Lower leg skin (tissue), 4 donors: Measurements from ENCODE around the gene PRDM15. TPM values are rescaled to one million over a fixed set of nuclear protein-coding genes. Genes with fewer than 3 reads are reported as not detected.

Source experiments
- DNase-seq, 2 donors: peaks; one replicate each; pipeline ENCODE4 v3.0.0-alpha.2; 2019; ENCODE audit warnings: low spot score in 2 of 2
- H3K4me3 ChIP-seq: fragments of 200-600 bp; sonication (generic); 2 replicates; pipeline ENCODE4 v1.5.1; 2017; ENCODE audit warnings: mild to moderate bottlenecking, low read depth; ENCODE audit not compliant: poor library complexity, severe bottlenecking
- POLR2A ChIP-seq, 2 donors: fragments of 450-650 bp; IDR thresholded peaks; one replicate each; pipeline ENCODE4 v1.6.1; 2016 to 2017; ENCODE audit warnings: antibody characterized with exemption in 2 of 2, mild to moderate bottlenecking in 1 of 2, moderate library complexity in 1 of 2
- WGBS, 2 donors: methylation state at CpG; one replicate each; pipeline ENCODE4 v1.1.5; 2018; 5-methylcytosine and 5-hydroxymethylcytosine counted together
- intact Hi-C: fragments of 100-400 bp; cut with DNase I; formaldehyde crosslinking; loops from one replicate; pipeline ENCODE4 v1.15.0; 2023; ENCODE audit warnings: low total_unique reads
- total RNA-seq, 4 donors: library from RNA; depleted of rRNA; stranded (reverse); fragments of >200 nt; gene quantifications; one replicate each; pipeline ENCODE4 v1.1.0, GENCODE V29; 2016
- TF ChIP-seq, protein P1 (sequence below), 3 donors: fragments of 450-650 bp; IDR thresholded peaks; one replicate each; pipeline ENCODE4 v1.5.1; 2016; ENCODE audit warnings: antibody characterized with exemption in 3 of 3, mild to moderate bottlenecking in 3 of 3, moderate library complexity in 2 of 3

The PRDM15 gene
- total RNA-seq, 4 donors from 2014 or later, result 4.7 to 26.9 (median 9.1) TPM

DNA sequence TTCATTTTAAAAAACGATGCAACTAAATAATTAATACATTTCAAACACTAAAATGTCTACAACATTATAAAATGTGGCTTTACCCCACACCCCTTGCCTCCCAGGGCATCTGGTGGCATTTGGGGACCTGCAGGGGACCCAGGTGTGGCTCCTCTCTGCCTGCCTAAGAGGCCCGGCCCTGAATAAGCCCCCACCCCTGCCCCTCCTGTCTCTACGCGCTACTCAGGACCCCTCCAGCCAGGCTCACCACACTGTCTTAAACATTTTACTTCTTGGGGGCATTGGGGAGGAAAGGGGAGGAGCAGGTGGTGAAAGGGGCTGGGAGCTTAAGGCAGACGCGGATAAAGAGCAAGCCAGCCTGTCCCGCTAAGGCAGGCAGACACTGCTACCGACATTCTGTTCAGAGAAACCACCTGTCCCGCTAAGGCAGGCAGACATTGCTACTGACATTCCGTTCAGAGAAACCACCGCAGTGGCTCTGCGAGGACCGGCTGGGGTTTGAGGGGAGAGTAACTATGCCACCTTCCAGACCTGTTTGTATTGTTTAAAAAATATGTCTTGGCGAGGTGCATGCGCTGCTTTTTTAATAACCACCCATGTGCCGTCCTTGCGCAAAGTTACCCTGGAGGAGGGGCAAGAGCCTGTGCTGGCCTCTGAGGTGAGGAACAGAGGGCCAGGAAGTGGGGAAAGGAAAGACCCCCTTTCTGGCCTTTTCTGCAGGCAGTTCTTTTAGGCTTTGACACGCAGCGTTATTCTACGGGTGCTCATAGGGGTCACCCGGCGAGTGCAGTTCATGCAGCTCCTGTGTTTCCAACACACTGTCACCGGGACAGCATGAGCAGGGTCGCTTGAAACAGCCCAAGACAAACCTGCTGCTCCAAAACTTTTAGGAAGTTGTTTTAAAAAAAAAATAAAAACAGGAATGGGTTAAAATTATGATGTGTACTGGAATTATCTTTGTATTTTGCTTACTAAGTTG lies 61.0 kb downstream of the PRDM15 start:
- intact Hi-C loops, result loop anchor here (10.0 kb wide), 2 partner anchors 297 to 543 kb away; no protein-coding TSS in a partner anchor
- 92 to 93% methylated on average over 24 of the region's 24 CpGs for WGBS, 2 donors
- H3K4me3 ChIP-seq, result no peak overlapping the region
- DNase-seq, result peak in 1 of 2 donors; percentile 78
- no peak for TF ChIP-seq POLR2A (IDR thresholded peaks at IDR 0.05)
- TF ChIP-seq, protein P1, sequence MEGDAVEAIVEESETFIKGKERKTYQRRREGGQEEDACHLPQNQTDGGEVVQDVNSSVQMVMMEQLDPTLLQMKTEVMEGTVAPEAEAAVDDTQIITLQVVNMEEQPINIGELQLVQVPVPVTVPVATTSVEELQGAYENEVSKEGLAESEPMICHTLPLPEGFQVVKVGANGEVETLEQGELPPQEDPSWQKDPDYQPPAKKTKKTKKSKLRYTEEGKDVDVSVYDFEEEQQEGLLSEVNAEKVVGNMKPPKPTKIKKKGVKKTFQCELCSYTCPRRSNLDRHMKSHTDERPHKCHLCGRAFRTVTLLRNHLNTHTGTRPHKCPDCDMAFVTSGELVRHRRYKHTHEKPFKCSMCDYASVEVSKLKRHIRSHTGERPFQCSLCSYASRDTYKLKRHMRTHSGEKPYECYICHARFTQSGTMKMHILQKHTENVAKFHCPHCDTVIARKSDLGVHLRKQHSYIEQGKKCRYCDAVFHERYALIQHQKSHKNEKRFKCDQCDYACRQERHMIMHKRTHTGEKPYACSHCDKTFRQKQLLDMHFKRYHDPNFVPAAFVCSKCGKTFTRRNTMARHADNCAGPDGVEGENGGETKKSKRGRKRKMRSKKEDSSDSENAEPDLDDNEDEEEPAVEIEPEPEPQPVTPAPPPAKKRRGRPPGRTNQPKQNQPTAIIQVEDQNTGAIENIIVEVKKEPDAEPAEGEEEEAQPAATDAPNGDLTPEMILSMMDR (IDR thresholded peaks at IDR 0.05), result no peak

- no peak overlapping the region for H3K4me3 ChIP-seq
- intact Hi-C loops, result loop anchor here (10.0 kb wide), 2 partner anchors 298 to 542 kb away; no protein-coding TSS in a partner anchor
- DNase-seq, result peak; percentile 39 to 80
- 14 to 19% methylated on average over 3 of the region's 3 CpGs for WGBS, 2 donors
- no peak for TF ChIP-seq POLR2A (IDR thresholded peaks at IDR 0.05)
Measured at GRCh38 chr21:41817228-41817627, 61.9 kb downstream of the PRDM15 start.

DNA sequence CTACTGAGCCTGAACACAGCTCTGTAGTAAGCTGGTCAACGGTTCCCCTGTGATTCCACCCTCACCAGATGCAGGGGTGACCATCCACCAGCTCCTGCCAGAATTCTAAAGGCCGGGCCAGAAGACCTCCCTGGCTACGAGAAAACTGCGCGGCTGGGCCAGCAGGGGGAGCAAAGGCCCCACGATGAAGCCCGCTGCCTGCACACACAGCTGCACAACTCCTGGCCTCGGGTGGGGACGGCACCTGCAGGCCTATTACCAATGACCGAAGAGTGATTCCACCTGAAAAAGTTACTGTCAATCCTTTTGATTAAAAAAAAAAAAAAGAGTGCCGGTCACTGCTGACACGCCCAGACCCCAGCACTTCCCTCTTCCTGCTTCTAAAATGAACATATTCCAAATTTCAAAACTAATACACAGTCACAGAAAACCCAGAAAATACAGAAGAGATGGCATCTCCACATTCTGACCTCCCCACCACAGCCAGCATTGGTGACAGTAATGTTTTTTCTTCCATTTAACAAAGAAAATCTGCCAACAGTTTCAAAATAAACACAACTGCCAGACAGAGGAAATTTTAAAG lies 62.5 kb downstream of the PRDM15 start:
- no peak for TF ChIP-seq POLR2A (IDR thresholded peaks at IDR 0.05)
- TF ChIP-seq, protein P1 (IDR thresholded peaks at IDR 0.05), result peak in 1 of 3 donors; percentile 61
- 29 to 37% methylated on average over 11 to 12 of the region's 12 CpGs for WGBS, 2 donors
- no peak overlapping the region for H3K4me3 ChIP-seq
- intact Hi-C loops, result loop anchor here (10.0 kb wide), 2 partner anchors 298 to 542 kb away; no protein-coding TSS in a partner anchor
- DNase-seq, result peak; percentile 34 to 92

- WGBS, 2 donors, result 88 to 94% methylated on average over 50 of the region's 50 CpGs
- no peak overlapping the region for H3K4me3 ChIP-seq
- no peak for TF ChIP-seq POLR2A (IDR thresholded peaks at IDR 0.05)
- TF ChIP-seq, protein P1 (IDR thresholded peaks at IDR 0.05), result no peak
- peak in 1 of 2 donors; percentile 86 for DNase-seq
- intact Hi-C loops, result loop anchor here (10.0 kb wide), 2 partner anchors 299 to 541 kb away; no protein-coding TSS in a partner anchor
Measured at GRCh38 chr21:41815652-41816582, 63.2 kb downstream of the PRDM15 start.

DNA sequence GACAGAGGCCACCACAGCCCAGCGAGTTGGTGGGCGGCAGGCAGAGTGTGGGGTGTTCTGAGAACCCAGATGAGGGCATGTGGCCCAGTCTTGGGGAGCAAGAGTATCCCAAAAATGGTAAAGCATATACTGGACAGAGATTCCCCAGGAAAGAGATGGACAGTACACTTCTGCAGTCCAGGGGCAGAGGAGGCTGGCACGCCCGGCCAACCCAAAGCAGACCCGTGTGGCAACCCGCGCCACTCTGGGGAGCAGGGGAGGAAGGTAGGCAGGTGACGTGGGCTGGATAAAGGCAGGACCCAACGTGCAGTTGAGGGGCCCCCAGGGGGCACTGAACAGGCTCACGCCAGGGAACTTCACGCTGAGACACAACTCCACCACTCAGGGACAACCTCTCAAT lies 65.9 kb downstream of the PRDM15 start:
- peak in 1 of 2 donors; percentile 59 for DNase-seq
- TF ChIP-seq, protein P1 (IDR thresholded peaks at IDR 0.05), result no peak
- no peak for TF ChIP-seq POLR2A (IDR thresholded peaks at IDR 0.05)
- intact Hi-C loops, result loop anchor here (10.0 kb wide), 2 partner anchors 302 to 538 kb away; no protein-coding TSS in a partner anchor
- no peak overlapping the region for H3K4me3 ChIP-seq
- WGBS, 2 donors, result 83 to 88% methylated on average over 11 of the region's 11 CpGs
